CD14-positive monocyte (primary cell): ENCODE results near the gene NMNAT3. TPM values are rescaled to one million over a fixed set of nuclear protein-coding genes. Genes with fewer than 3 reads are reported as not detected.
A peak's percentile ranks its signal among the peaks of the same experiment; 100 is the strongest.

Source experiments
- DNase-seq, 3 donors: peaks; one replicate each; pipeline ENCODE4 v3.0.0-alpha.2; 2011 to 2022
- H2AFZ ChIP-seq: 2 replicates; pipeline ENCODE4 v1.6.0; 2012; ENCODE audit warnings: mild to moderate bottlenecking, low read depth, low read length, inconsistent platforms; ENCODE audit not compliant: insufficient read depth, poor library complexity, severe bottlenecking
- H3K27ac ChIP-seq, 2 donors: 1 replicate in 1 of 2; 2 replicates in 1 of 2; pipeline ENCODE4 v1.5.1; 2012 to 2013; ENCODE audit warnings: low read length in 2 of 2, control low read depth in 1 of 2, inconsistent platforms in 1 of 2, low read depth in 1 of 2, mild to moderate bottlenecking in 1 of 2
- H3K27me3 ChIP-seq, 2 donors: one replicate each; pipeline versions ENCODE4 v1.6.0 to v1.6.1; 2011 to 2013; ENCODE audit warnings: low read length in 2 of 2; ENCODE audit not compliant: control insufficient read depth in 2 of 2, insufficient read depth in 2 of 2
- H3K36me3 ChIP-seq, 2 donors: replicated peaks in 1 of 2; 1 replicate in 1 of 2; 2 replicates in 1 of 2; pipeline versions ENCODE4 v1.5.1 to v1.6.1; 2012 to 2013; ENCODE audit warnings: low read length in 2 of 2, control low read depth in 1 of 2, inconsistent platforms in 1 of 2, mild to moderate bottlenecking in 1 of 2; ENCODE audit not compliant: insufficient read depth in 2 of 2, control insufficient read depth in 1 of 2
- H3K4me1 ChIP-seq, 2 donors: 1 replicate in 1 of 2; 2 replicates in 1 of 2; pipeline versions ENCODE4 v1.5.1 to v1.6.1; 2012 to 2013; ENCODE audit warnings: low read length in 2 of 2, control low read depth in 1 of 2, inconsistent platforms in 1 of 2, mild to moderate bottlenecking in 1 of 2, moderate library complexity in 1 of 2; ENCODE audit not compliant: insufficient read depth in 2 of 2, control insufficient read depth in 1 of 2
- H3K4me2 ChIP-seq: replicated peaks from 2 replicates; pipeline ENCODE3; 2012; ENCODE audit warnings: low read length, moderate library complexity, mild to moderate bottlenecking; ENCODE audit not compliant: poor library complexity, severe bottlenecking; ENCODE audit errors: extremely low read depth
- H3K4me3 ChIP-seq, 3 experiments: fragments of 200-600 bp in 1 of 3; sonication (generic) in 1 of 3; replicated peaks in 1 of 3; 1 replicate in 2 of 3; 2 replicates in 1 of 3; pipeline ENCODE4 v1.5.1; 2011 to 2013; ENCODE audit warnings: low read length in 3 of 3, mild to moderate bottlenecking in 3 of 3, control low read depth in 2 of 3, low read depth in 2 of 3, inconsistent platforms in 1 of 3, moderate library complexity in 1 of 3
- H3K79me2 ChIP-seq: 2 replicates; pipeline ENCODE4 v1.6.0; 2012; ENCODE audit warnings: mild to moderate bottlenecking, control low read depth, inconsistent platforms, low read length, moderate library complexity; ENCODE audit not compliant: insufficient read depth
- H3K9ac ChIP-seq: 2 replicates; pipeline ENCODE4 v1.6.0; 2017; ENCODE audit warnings: low read length, mild to moderate bottlenecking; ENCODE audit not compliant: insufficient read depth, poor library complexity, severe bottlenecking
- H3K9me3 ChIP-seq, 2 donors: replicated peaks in 1 of 2; 1 replicate in 1 of 2; 2 replicates in 1 of 2; pipeline versions ENCODE4 v1.5.1 to v1.6.1; 2012 to 2013; ENCODE audit warnings: low read length in 2 of 2, control low read depth in 1 of 2; ENCODE audit not compliant: control insufficient read depth in 1 of 2, insufficient read depth in 1 of 2
- H4K20me1 ChIP-seq: 2 replicates; pipeline ENCODE4 v1.6.0; 2012; ENCODE audit warnings: mild to moderate bottlenecking, low read length, control low read depth, moderate library complexity; ENCODE audit not compliant: insufficient read depth
- H3K27ac Mint-ChIP-seq, 7 donors: one replicate each; pipeline ENCODE4 v1.8.0; 2020; ENCODE audit warnings: mild to moderate bottlenecking in 7 of 7, mixed read lengths in 7 of 7, moderate library complexity in 6 of 7, inconsistent platforms in 2 of 7
- H3K27me3 Mint-ChIP-seq, 3 donors: one replicate each; pipeline ENCODE4 v1.8.0; 2021 to 2022; ENCODE audit warnings: low read depth in 3 of 3, mild to moderate bottlenecking in 3 of 3, mixed read lengths in 3 of 3, moderate library complexity in 3 of 3, inconsistent platforms in 1 of 3
- H3K36me3 Mint-ChIP-seq, 2 donors: one replicate each; pipeline ENCODE4 v1.8.0; 2020; ENCODE audit warnings: mixed read lengths in 2 of 2, inconsistent platforms in 1 of 2, mild to moderate bottlenecking in 1 of 2
- H3K4me1 Mint-ChIP-seq: one replicate; pipeline ENCODE4 v1.8.0; 2020; ENCODE audit warnings: mild to moderate bottlenecking, mixed read lengths
- H3K4me3 Mint-ChIP-seq, 2 donors: one replicate each; pipeline ENCODE4 v1.8.0; 2020; ENCODE audit warnings: mild to moderate bottlenecking in 2 of 2, mixed read lengths in 2 of 2, moderate library complexity in 1 of 2
- H3K9me3 Mint-ChIP-seq, 7 donors: one replicate each; pipeline ENCODE4 v1.8.0; 2020 to 2022; ENCODE audit warnings: mixed read lengths in 7 of 7, mild to moderate bottlenecking in 6 of 7, moderate library complexity in 6 of 7, inconsistent platforms in 2 of 7
- CTCF ChIP-seq: fragments of 200-600 bp; IDR thresholded peaks from one replicate; pipeline ENCODE4 v1.8.0; 2022; ENCODE audit warnings: antibody characterized with exemption, mild to moderate bottlenecking
- WGBS: methylation state at CpG from one replicate; pipeline ENCODE4 v1.1.5; 2013; ENCODE audit warnings: missing lambda C conversion rate; ENCODE audit not compliant: insufficient coverage; 5-methylcytosine and 5-hydroxymethylcytosine counted together
- intact Hi-C, 2 donors: fragments of 100-400 bp; cut with micrococcal nuclease; formaldehyde crosslinking; loops; one replicate each; pipeline versions ENCODE4 v1.15.0 to v1.15.1; 2023
- polyA plus RNA-seq, 3 donors: library from polyadenylated mRNA; depleted of rRNA in 1 of 3; unstranded in 2 of 3; stranded (reverse) in 1 of 3; fragments of 300-500 nt in 2 of 3; fragments of >200 nt in 1 of 3; fragmentation: Illumina TruSeq in 2 of 3; gene quantifications; 1 replicate in 2 of 3; 2 replicates in 1 of 3; pipeline ENCODE4 v1.2.3, GENCODE V29; 2012 to 2021

NMNAT3 gene
- polyA plus RNA-seq, 3 donors: 1.4 to 5.7 (median 2.9) TPM

GRCh38 chr3:139627759-139628158 lies 50.0 kb downstream of the NMNAT3 start:
- Histone ChIP-seq H2AFZ (no peak overlapping the region), H3K4me1 (no peaks in the 10 kb centered on the region), H3K4me3 (no peak overlapping the region), H3K9ac (no peak overlapping the region), H3K79me2 (no peaks in the 10 kb centered on the region), H3K27me3 (no peaks in the 10 kb centered on the region), H3K27ac (no peak overlapping the region), H3K4me2 (no peak overlapping the region), H4K20me1 (no peaks in the 10 kb centered on the region), H3K36me3 (no peaks in the 10 kb centered on the region), H3K9me3 (no peaks in the 10 kb centered on the region)
- H3K4me1 Mint-ChIP-seq: peaks cover 2% of the 10 kb centered on the region
- TF ChIP-seq CTCF: no peak
- no peak overlapping the region for H3K4me3 Mint-ChIP-seq
- peaks cover 0 to 4% (median 0%) of the 10 kb centered on the region in 7 donors for H3K9me3 Mint-ChIP-seq
- no peak for DNase-seq
- H3K27ac Mint-ChIP-seq: peak overlapping the region in 1 of 7 donors; percentile 28
- no peaks in the 10 kb centered on the region for H3K27me3 Mint-ChIP-seq
- 87% methylated on average over 3 of the region's 5 CpGs for WGBS
- H3K36me3 Mint-ChIP-seq: no peaks in the 10 kb centered on the region
- intact Hi-C loops: no loop called here

GRCh38 chr3:139620438-139620837 lies 57.3 kb downstream of the NMNAT3 start:
- Mint-ChIP-seq H3K27ac (no peak overlapping the region), H3K4me1 (peaks cover 6% of the 10 kb centered on the region), H3K36me3 (peaks cover 0 to 2% of the 10 kb centered on the region in 2 donors), H3K9me3 (no peaks in the 10 kb centered on the region), H3K27me3 (no peaks in the 10 kb centered on the region), H3K4me3 (no peak overlapping the region)
- Histone ChIP-seq H3K4me1 (no peaks in the 10 kb centered on the region), H2AFZ (no peak overlapping the region), H3K27me3 (no peaks in the 10 kb centered on the region), H3K27ac (no peak overlapping the region), H4K20me1 (no peaks in the 10 kb centered on the region), H3K4me2 (no peak overlapping the region), H3K9me3 (no peaks in the 10 kb centered on the region), H3K79me2 (no peaks in the 10 kb centered on the region), H3K36me3 (no peaks in the 10 kb centered on the region), H3K4me3 (no peak overlapping the region), H3K9ac (no peak overlapping the region)
- intact Hi-C loops: no loop called here
- no peak for DNase-seq
- TF ChIP-seq CTCF: no peak
- WGBS: no CpG with 5 or more reads among the region's 3 CpGs
